DMS53 (cell line): Measurements from ENCODE around the gene ZNF763.
"Not testable (repeated sequence)": the region's sequence is repeated elsewhere in the genome, so short reads cannot be mapped to it uniquely, and the experiment has no call there.

ENCODE experiments used
- DNase-seq: peaks from one replicate; lab custom pipeline; 2025; lab: John Stamatoyannopoulos, UW

Gene ZNF763

DNA sequence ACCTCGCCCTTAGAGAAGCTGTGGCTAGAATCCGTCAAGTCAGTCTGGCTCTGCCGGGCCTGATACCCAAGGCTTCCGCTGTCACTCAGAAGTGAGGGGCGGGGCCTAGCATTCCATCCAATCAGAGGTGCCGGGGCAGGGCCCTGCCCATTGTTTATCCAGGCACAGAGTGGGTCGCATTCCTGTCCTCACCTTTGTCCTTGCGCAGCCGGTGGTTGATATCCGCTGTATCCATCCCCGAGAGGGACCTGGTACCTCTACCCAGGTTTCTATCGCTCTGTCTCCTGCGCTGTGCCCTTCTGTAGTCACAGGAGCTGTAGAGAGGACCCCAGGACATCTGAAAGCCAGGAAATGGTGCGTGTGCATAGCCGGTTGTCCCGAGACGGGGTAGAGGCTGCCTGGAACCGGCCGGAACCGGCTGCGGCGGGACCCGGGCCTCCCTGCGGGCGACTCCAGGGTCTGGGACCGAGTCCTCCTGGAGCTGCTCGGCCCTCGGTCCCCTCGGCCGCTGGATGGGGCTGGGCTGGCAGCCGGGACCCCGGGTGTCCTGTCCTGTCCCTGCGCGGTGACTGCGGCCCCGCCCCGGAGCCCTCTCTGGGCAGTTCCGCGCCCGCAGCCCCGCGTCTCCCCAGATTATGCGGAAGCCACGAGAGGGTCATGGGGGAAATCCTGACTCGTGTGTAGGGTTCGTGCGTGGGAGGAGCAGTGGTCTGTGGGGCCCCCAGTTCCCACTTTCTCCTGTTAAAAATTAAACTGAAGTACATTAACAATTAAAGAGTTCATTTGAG, at the start of gene ZNF763:
Gene ZNF763 (plus strand): TSS at position 183 of the 788 bp plus-strand sequence. CDS start 169 bp downstream, at position 352.
- DNase-seq, result peak; percentile 93

DNA sequence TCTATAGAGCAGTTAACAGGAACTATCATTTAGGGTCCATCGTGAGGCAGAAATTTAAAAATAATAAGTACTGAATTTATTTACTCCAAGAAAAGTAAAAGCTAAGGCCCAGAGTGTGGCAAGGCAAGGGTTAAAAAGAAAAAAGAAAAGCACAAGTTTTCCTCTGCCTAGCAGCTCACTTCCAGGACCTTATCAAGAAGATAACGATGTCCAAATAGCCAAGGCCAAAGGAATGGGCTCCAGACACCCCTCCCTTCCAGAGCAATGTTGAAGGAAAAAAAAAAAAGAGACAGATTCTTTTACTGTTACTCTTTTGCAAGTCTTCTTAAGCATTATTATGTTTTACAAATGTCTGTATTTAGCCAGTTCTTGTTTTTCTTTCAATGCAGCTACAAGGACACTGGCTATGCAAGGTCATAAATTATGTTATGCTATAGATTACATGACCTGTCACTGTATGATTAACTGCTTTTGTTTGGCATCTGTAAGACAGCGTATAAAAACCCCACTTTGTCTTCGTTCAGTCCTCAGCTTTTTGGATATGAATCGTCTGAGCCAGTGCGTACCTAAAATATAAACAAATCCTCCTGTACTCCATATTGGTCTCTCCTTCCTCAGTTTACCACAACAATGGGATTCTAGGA, 42.9 kb upstream of the ZNF763 start:
- peak; percentile 3 for DNase-seq

GRCh38 chr19:11924886-11925650, 39.8 kb upstream of the ZNF763 start, which contains the start of gene ZNF700:
ZNF700 (plus strand) TSS chr19:11925107; CDS start chr19:11925211, 104 bp downstream.
- DNase-seq, result peak; percentile 96

- not testable (repeated sequence) for DNase-seq
These were observed 39.1 kb upstream of the ZNF763 start for GRCh38 chr19:11925651-11926187.

- no peak for DNase-seq
These were observed 37.6 kb upstream of the ZNF763 start for GRCh38 chr19:11927227-11927626.

DNA sequence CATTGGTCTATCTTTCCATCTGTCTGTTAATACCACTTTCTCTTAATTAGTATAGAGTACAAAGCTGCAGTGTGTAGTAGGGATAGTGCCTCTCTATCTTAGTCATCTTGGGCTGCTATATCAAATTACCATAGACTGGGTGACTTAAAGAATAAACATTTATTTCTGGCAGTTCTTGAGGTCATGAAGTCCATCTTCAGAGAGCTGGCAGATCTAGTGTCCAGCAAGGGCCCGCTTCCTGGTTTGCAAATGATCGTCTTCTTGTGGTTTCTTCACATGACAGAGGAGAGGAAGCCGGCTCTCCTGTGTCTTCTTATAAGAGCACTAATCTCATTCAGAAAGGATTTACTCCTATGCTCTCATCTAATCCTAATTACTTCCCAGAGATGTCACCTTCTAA, 33.8 kb upstream of the ZNF763 start:
- DNase-seq, result no peak

- no peak for DNase-seq
These were observed 33.3 kb upstream of the ZNF763 start for GRCh38 chr19:11931513-11931912.

GRCh38 chr19:11935829-11936228, 29.0 kb upstream of the ZNF763 start:
- not testable (repeated sequence) for DNase-seq

- DNase-seq, result not testable (repeated sequence)
These were observed 26.5 kb upstream of the ZNF763 start for GRCh38 chr19:11938383-11938782.

GRCh38 chr19:11941361-11941887, 23.4 kb upstream of the ZNF763 start:
- not testable (repeated sequence) for DNase-seq

DNA sequence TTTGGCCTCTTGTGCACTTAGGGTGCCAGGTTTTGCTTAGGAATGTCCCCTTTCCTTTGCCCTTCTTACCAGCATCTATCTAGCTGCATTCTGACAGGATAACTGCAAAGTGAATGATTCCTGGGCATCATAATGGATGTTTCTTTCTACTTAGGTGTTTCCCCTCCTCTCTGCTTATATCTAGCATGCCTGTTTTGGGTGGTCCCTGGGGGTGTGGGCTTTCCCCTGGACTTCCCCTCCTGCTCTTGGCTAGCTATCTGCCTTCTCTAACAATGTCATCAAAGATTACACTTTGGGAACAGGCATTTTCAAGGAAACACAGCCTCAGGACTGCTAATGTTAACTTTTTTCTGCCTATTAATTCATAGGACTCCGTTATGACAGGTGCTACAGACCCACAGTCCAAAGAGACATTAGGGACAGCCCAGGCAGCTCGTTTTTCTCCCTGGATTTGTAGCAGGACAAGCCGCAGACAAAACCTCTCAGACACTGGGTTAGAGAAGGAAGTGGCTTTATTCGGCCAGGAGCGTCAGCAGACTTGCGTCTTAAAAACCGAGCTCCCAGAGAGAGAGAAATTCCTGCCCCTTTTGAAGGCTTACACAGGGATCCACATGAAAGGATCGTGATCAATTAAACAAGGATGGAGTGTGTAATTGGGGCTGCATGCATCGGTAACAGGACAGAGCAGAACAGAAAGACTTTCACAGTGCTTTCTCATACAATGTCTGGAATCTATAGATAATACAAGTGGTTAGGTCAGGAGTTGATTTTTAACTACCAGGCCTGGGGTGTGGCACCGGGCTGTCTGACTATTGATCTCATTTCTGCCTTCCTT, 22.6 kb upstream of the ZNF763 start:
- DNase-seq, result no peak

- DNase-seq, result peak; percentile 29
These were observed 22.1 kb upstream of the ZNF763 start for GRCh38 chr19:11942843-11943108.

GRCh38 chr19:11944656-11945055, 20.2 kb upstream of the ZNF763 start:
- DNase-seq, result no peak

DNA sequence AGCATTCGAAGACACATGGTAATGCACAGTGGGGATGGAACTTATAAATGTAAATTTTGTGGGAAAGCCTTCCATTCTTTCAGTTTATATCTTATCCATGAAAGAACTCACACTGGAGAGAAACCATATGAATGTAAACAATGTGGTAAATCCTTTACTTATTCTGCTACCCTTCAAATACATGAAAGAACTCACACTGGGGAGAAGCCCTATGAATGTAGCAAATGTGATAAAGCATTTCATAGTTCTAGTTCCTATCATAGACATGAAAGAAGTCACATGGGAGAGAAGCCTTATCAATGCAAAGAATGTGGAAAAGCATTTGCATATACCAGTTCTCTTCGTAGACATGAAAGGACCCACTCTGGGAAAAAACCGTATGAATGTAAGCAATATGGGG, 16.2 kb upstream of the ZNF763 start:
- no peak for DNase-seq

- DNase-seq, result peak; percentile 37
These were observed 15.6 kb upstream of the ZNF763 start for GRCh38 chr19:11949201-11949600.

DNA sequence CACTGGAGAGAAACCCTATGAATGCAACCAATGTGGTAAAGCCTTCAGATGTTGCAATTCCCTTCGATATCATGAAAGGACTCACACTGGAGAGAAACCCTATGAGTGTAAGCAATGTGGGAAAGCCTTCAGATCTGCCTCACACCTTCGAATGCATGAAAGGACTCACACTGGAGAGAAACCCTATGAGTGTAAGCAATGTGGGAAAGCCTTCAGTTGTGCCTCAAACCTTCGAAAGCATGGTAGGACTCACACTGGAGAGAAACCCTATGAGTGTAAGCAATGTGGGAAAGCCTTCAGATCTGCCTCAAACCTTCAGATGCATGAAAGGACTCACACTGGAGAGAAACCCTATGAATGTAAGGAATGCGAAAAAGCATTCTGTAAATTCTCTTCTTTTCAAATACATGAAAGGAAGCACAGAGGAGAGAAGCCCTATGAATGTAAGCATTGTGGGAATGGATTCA, 15.2 kb upstream of the ZNF763 start:
- DNase-seq, result peak; percentile 19

DNA sequence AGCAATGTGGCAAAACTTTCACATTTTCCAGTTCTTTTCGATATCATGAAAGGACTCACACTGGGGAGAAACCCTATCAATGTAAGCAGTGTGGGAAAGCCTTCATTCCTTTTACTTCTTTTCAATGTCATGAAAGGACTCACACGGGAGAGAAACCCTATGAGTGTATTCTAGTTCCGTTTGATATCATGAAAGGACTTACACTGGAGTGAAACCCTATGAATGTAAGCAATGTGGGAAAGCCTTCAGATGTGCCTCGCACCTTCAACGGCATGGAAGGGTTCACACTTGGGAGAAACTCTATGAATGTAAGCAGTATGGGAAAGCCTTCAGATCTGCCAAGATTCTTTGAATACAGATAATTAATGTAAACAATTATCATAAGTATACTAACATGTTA, 14.5 kb upstream of the ZNF763 start:
- no peak for DNase-seq

- DNase-seq, result peak; percentile 80
These were observed 1.1 kb upstream of the ZNF763 start for GRCh38 chr19:11963566-11964355.

DNA sequence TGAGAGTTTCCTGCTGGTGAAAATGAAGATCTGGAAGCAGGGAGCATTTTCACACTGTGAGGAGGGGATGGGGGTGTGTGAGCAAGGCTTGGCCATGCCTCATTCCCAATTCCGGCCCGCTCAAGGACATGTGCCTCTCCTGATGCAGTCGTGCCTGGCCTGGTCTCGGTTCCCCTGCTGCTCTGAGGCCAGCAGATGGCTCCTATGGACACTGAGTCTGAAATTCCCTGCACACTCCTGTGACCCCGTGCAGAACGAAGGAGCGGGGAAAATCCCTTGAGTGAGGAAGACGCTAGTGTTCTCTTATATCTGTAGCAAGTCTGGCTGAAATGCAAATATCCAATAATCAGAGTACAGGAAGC, 363 bp upstream of the ZNF763 start:
- DNase-seq, result peak; percentile 84

DNA sequence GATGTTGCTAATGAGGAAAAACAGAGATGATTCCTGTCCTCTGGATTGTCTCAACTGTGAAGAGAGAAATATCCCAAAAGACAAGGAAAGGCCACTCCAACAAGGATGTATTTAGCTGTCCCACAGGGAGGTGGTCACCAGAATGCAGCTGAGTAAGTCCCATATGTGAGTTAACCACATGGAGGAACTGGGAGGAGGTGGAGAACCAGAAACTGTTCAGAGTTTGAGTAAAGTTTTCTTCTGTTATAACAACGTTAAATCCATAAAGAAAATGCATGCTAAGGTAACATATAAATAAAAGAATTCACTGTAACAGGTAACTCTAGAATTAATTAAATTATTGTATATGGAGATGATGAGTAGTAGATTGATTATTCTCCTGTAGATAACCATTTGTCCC, 5.3 kb downstream of the ZNF763 start:
- DNase-seq, result no peak

DNA sequence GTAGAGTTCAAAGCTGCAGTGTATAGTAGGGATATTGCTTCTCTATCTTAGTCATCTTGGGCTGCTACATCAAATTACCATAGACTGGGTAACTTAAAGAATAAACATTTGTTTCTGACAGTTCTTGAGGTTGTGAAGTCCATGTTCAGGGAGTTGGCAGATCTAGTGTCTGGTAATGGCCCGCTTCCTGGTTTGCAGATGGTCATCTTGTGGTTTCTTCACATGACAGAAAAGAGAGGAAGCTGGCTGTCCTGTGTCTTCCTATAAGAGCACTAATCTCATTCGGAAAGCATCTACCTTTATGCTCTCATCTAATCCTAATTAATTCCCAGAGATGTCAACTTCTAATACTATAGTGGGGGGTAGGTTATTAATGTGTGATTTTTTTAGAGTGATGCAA, 6.2 kb downstream of the ZNF763 start:
- DNase-seq, result no peak
